SK-N-SH (cell line): ENCODE measurements around the gene JAZF1. TPM values are rescaled to one million over a fixed set of nuclear protein-coding genes. Genes with fewer than 3 reads are reported as not detected.

ENCODE experiments used
- CTCF ChIA-PET: fragments of 300-600, 350-600 bp; formaldehyde crosslinking; extraction: SDS; loops from one replicate; lab custom pipeline; 2021; lab: Yijun Ruan, JAX
- POLR2A ChIA-PET: fragments of 350-600 bp; sonication (Branson Sonifier 250); formaldehyde crosslinking; extraction: SDS; loops from one replicate; lab custom pipeline; 2020; ENCODE audit warnings: antibody characterized with exemption, inconsistent platforms; lab: Yijun Ruan, JAX
- DNase-seq: peaks from one replicate; pipeline ENCODE4 v3.0.0; 2012
- H2AFZ ChIP-seq: fragments of 200-600 bp; sonication (generic); 2 replicates; pipeline ENCODE4 v1.8.1; 2016; ENCODE audit warnings: antibody characterized with exemption, mild to moderate bottlenecking, low read depth
- H3F3A ChIP-seq: fragments of 200-600 bp; sonication (generic); replicated peaks from 2 replicates; pipeline ENCODE3; 2016; ENCODE audit warnings: antibody characterized with exemption, mild to moderate bottlenecking; ENCODE audit not compliant: insufficient read depth
- H3K27ac ChIP-seq, 2 experiments: fragments of 200-500 bp in 1 of 2; fragments of 200-600 bp in 1 of 2; sonication (Bioruptor generic) in 1 of 2; sonication (generic), shearing (Covaris generic) in 1 of 2; 2 replicates each; pipeline versions ENCODE4 v1.5.1 to v1.6.1; 2014 to 2016; ENCODE audit warnings: low read depth in 2 of 2, inconsistent platforms in 1 of 2, low read length in 1 of 2, mild to moderate bottlenecking in 1 of 2, mixed read lengths in 1 of 2
- H3K27me3 ChIP-seq: fragments of 200-600 bp; sonication (generic), shearing (Covaris generic); 2 replicates; pipeline ENCODE4 v1.6.1; 2016; ENCODE audit warnings: mixed run types; ENCODE audit not compliant: insufficient read depth
- H3K36me3 ChIP-seq, 2 experiments: fragments of 200-500 bp in 1 of 2; fragments of 200-600 bp in 1 of 2; sonication (Bioruptor generic) in 1 of 2; sonication (generic) in 1 of 2; replicated peaks in 1 of 2; 2 replicates each; pipeline versions ENCODE3 to v1.5.1; 2014 to 2016; ENCODE audit warnings: low read length in 1 of 2, mild to moderate bottlenecking in 1 of 2; ENCODE audit not compliant: insufficient read depth in 2 of 2, control insufficient read depth in 1 of 2
- H3K4me1 ChIP-seq, 2 experiments: fragments of 200-500 bp in 1 of 2; fragments of 200-600 bp in 1 of 2; sonication (Bioruptor generic) in 1 of 2; sonication (generic), shearing (Covaris generic) in 1 of 2; 2 replicates each; pipeline versions ENCODE4 v1.5.1 to v1.6.1; 2014 to 2016; ENCODE audit warnings: low read depth in 1 of 2, low read length in 1 of 2, mixed run types in 1 of 2; ENCODE audit not compliant: insufficient read depth in 2 of 2, control insufficient read depth in 1 of 2
- H3K4me2 ChIP-seq: fragments of 200-600 bp; sonication (generic), shearing (Covaris generic); 2 replicates; pipeline ENCODE4 v1.6.1; 2017; ENCODE audit warnings: mixed run types
- H3K4me3 ChIP-seq, 2 experiments: fragments of 200-500 bp in 1 of 2; fragments of 200-600 bp in 1 of 2; sonication (Bioruptor generic) in 1 of 2; sonication (generic), shearing (Covaris generic) in 1 of 2; 2 replicates each; pipeline versions ENCODE4 v1.5.1 to v1.8.1; 2014 to 2016; ENCODE audit warnings: low read depth in 2 of 2, inconsistent platforms in 1 of 2, low read length in 1 of 2, mild to moderate bottlenecking in 1 of 2, mixed read lengths in 1 of 2, moderate library complexity in 1 of 2
- H3K79me2 ChIP-seq: fragments of 200-600 bp; sonication (generic); 2 replicates; pipeline ENCODE4 v1.8.1; 2017; ENCODE audit warnings: mild to moderate bottlenecking; ENCODE audit not compliant: insufficient read depth
- H3K9ac ChIP-seq: fragments of 200-600 bp; sonication (generic); 2 replicates; pipeline ENCODE4 v1.6.1; 2017; ENCODE audit warnings: mixed run types
- H3K9me2 ChIP-seq: fragments of 200-600 bp; sonication (generic); 2 replicates; pipeline ENCODE4 v1.6.1; 2017; ENCODE audit warnings: mixed run types
- H3K9me3 ChIP-seq: fragments of 200-600 bp; sonication (generic); 2 replicates; pipeline ENCODE4 v1.6.1; 2017; ENCODE audit warnings: mixed run types, mild to moderate bottlenecking, moderate library complexity
- H4K20me1 ChIP-seq: fragments of 200-600 bp; sonication (generic); 2 replicates; pipeline ENCODE4 v1.6.1; 2017; ENCODE audit warnings: mild to moderate bottlenecking, mixed run types; ENCODE audit not compliant: insufficient read depth
- EZH2phosphoT487 ChIP-seq: fragments of 200-600 bp; sonication (generic); IDR thresholded peaks from 2 replicates; pipeline ENCODE4 v1.6.1; 2017; ENCODE audit warnings: low read depth, mixed run types, mild to moderate bottlenecking, antibody characterized with exemption, moderate library complexity, borderline replicate concordance
- FOSL2 ChIP-seq: IDR thresholded peaks from 2 replicates; pipeline ENCODE4 v1.4.0; 2012; ENCODE audit warnings: low read depth, mild to moderate bottlenecking, moderate library complexity, borderline replicate concordance
- GATA2 ChIP-seq: sonication (generic); formaldehyde crosslinking; IDR thresholded peaks from 2 replicates; pipeline ENCODE4 v1.5.0; 2020; ENCODE audit warnings: mild to moderate bottlenecking, missing genetic modification reagents
- JUND ChIP-seq: IDR thresholded peaks from 2 replicates; pipeline ENCODE4 v1.4.0; 2012
- MEF2A ChIP-seq: IDR thresholded peaks from 2 replicates; pipeline ENCODE4 v1.4.0; 2012; ENCODE audit warnings: low read depth, borderline replicate concordance
- MXI1 ChIP-seq: IDR thresholded peaks from 2 replicates; pipeline ENCODE4 v1.6.1; 2012; ENCODE audit warnings: mild to moderate bottlenecking, low read depth, low read length, improper control_type of control experiment
- NRF1 ChIP-seq: IDR thresholded peaks from 2 replicates; pipeline ENCODE4 v1.6.1; 2012; ENCODE audit warnings: low read depth, mild to moderate bottlenecking, low read length
- RAD21 ChIP-seq: IDR thresholded peaks from 2 replicates; pipeline ENCODE4 v1.6.1; 2012; ENCODE audit warnings: mild to moderate bottlenecking, low read length
- RCOR1 ChIP-seq: fragments of 150-350 bp; IDR thresholded peaks from 2 replicates; pipeline ENCODE4 v1.6.1; 2017; ENCODE audit warnings: antibody characterized with exemption, low read length
- REST ChIP-seq: IDR thresholded peaks from 2 replicates; pipeline ENCODE4 v1.6.1; 2012; ENCODE audit warnings: mild to moderate bottlenecking, low read depth, low read length, moderate library complexity
- RXRA ChIP-seq: IDR thresholded peaks from 2 replicates; pipeline ENCODE4 v1.4.0; 2012; ENCODE audit warnings: low read depth, mild to moderate bottlenecking, borderline replicate concordance
- SIN3A ChIP-seq: IDR thresholded peaks from 2 replicates; pipeline ENCODE4 v1.6.1; 2012; ENCODE audit warnings: low read depth, mild to moderate bottlenecking, low read length, moderate library complexity, borderline replicate concordance
- TCF12 ChIP-seq: IDR thresholded peaks from 2 replicates; pipeline ENCODE4 v1.4.0; 2012
- TEAD4 ChIP-seq: IDR thresholded peaks from 2 replicates; pipeline ENCODE4 v1.4.0; 2012; ENCODE audit warnings: mild to moderate bottlenecking, borderline replicate concordance; ENCODE audit not compliant: insufficient read depth
- USF2 ChIP-seq: fragments of 150-350 bp; IDR thresholded peaks from 2 replicates; pipeline ENCODE4 v1.6.1; 2017; ENCODE audit warnings: antibody characterized with exemption, low read length, low read depth, borderline replicate concordance
- YY1 ChIP-seq: IDR thresholded peaks from 2 replicates; pipeline ENCODE4 v1.4.0; 2012; ENCODE audit warnings: low read depth, mild to moderate bottlenecking
- WGBS: methylation state at CpG from one replicate; pipeline ENCODE4 v1.1.6; 2017; ENCODE audit warnings: low lambda C conversion rate; 5-methylcytosine and 5-hydroxymethylcytosine counted together
- polyA plus RNA-seq, 3 experiments: library from polyadenylated mRNA; depleted of rRNA; stranded (reverse); fragments of >200 nt; gene quantifications; 2 replicates each; pipeline ENCODE4 v1.2.3, GENCODE V29; 2012
- TF ChIP-seq, protein P1 (sequence below): IDR thresholded peaks from 2 replicates; pipeline ENCODE4 v1.4.0; 2012; ENCODE audit warnings: low read depth, borderline replicate concordance

JAZF1 gene
- polyA plus RNA-seq, 1 of the 3 experiments (the other 2 are of a cell fraction) = 1.7 TPM

GRCh38 chr7:28170701-28171100 lies 9.9 kb downstream of the JAZF1 start:
- H3K79me2 ChIP-seq = no peaks in the 10 kb centered on the region; the same call in 1 of the 2 replicates
- no peak overlapping the region for H3K4me2 ChIP-seq
- WGBS = 96% methylated on average over 6 of the region's 6 CpGs

More at GRCh38 chr7:28170701-28171100, 9.9 kb downstream of the JAZF1 start:
- TF ChIP-seq RXRA (no peak), TCF12 (no peak), JUND (no peak), RCOR1 (no peak), USF2 (no peak), REST (no peak), YY1 (no peak), MXI1 (no peak), MEF2A (no peak), TEAD4 (no peak), FOSL2 (no peak), EZH2phosphoT487 (no peak), SIN3A (no peak), RAD21 (no peak), GATA2 (CRISPR knock-in tag) (no peak), NRF1 (no peak)
- TF ChIP-seq, protein P1, sequence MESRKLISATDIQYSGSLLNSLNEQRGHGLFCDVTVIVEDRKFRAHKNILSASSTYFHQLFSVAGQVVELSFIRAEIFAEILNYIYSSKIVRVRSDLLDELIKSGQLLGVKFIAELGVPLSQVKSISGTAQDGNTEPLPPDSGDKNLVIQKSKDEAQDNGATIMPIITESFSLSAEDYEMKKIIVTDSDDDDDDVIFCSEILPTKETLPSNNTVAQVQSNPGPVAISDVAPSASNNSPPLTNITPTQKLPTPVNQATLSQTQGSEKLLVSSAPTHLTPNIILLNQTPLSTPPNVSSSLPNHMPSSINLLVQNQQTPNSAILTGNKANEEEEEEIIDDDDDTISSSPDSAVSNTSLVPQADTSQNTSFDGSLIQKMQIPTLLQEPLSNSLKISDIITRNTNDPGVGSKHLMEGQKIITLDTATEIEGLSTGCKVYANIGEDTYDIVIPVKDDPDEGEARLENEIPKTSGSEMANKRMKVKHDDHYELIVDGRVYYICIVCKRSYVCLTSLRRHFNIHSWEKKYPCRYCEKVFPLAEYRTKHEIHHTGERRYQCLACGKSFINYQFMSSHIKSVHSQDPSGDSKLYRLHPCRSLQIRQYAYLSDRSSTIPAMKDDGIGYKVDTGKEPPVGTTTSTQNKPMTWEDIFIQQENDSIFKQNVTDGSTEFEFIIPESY = no peak
- Histone ChIP-seq H4K20me1 (no peaks in the 10 kb centered on the region), H3K27ac (no peak overlapping the region), H3K4me1 (peaks cover 7 to 9% of the 10 kb centered on the region in 2 experiments; a peak in 2 of 4 replicates), H3F3A (peaks cover 4% of the 10 kb centered on the region), H3K9me2 (no peaks in the 10 kb centered on the region), H3K9ac (no peak overlapping the region), H3K36me3 (no peaks in the 10 kb centered on the region), H3K4me3 (no peak overlapping the region), H2AFZ (no peak overlapping the region), H3K9me3 (no peaks in the 10 kb centered on the region), H3K27me3 (no peaks in the 10 kb centered on the region)
- CTCF ChIA-PET = no interaction called here
- POLR2A ChIA-PET = no interaction called here
- DNase-seq = no peak
